B cell (primary cell): ENCODE measurements around the gene GRB10. TPM values are rescaled to one million over a fixed set of nuclear protein-coding genes. Genes with fewer than 3 reads are reported as not detected.

ENCODE experiments used
- ATAC-seq: fragments of 200-7000 bp; cut with Tn5 transposase; one replicate; pipeline ENCODE4 v1.10.0; 2021; ENCODE audit warnings: low read depth, mild to moderate bottlenecking, moderate number of reproducible peaks, moderate library complexity
- CTCF ChIA-PET: fragments of 350-600 bp; sonication (Branson Sonifier 250); formaldehyde crosslinking; loops from one replicate; lab custom pipeline; 2021; ENCODE audit warnings: antibody characterized with exemption, inconsistent platforms; lab: Charles Lee
- POLR2A ChIA-PET: fragments of 350-600 bp; sonication (Branson Sonifier 250); formaldehyde crosslinking; loops from one replicate; lab custom pipeline; 2021; ENCODE audit warnings: antibody characterized with exemption; lab: Charles Lee
- DNase-seq: peaks from one replicate; pipeline ENCODE4 v3.0.0; 2013
- H2AFZ ChIP-seq: 2 replicates; pipeline ENCODE4 v1.6.1; 2012; ENCODE audit warnings: mild to moderate bottlenecking, low read depth, low read length; ENCODE audit not compliant: insufficient read depth, poor library complexity, severe bottlenecking
- H3K27ac ChIP-seq, 2 donors: 1 replicate in 1 of 2; 2 replicates in 1 of 2; pipeline ENCODE4 v1.5.1; 2012 to 2013; ENCODE audit warnings: low read length in 2 of 2, mild to moderate bottlenecking in 2 of 2, moderate library complexity in 1 of 2
- H3K27me3 ChIP-seq, 4 experiments: fragments of 200-600 bp in 1 of 4; sonication (generic) in 1 of 4; replicated peaks in 1 of 4; 1 replicate in 2 of 4; 2 replicates in 2 of 4; pipeline versions ENCODE4 v1.6.1 to v1.7.0; 2013 to 2016; ENCODE audit warnings: low read length in 3 of 4, mild to moderate bottlenecking in 2 of 4, mixed read lengths in 1 of 4, moderate library complexity in 1 of 4; ENCODE audit not compliant: insufficient read depth in 4 of 4, control insufficient read depth in 3 of 4; ENCODE audit errors: control extremely low read depth in 1 of 4
- H3K36me3 ChIP-seq, 2 experiments: replicated peaks in 1 of 2; 1 replicate in 1 of 2; 2 replicates in 1 of 2; pipeline versions ENCODE4 v1.6.1 to v1.7.1; 2013; ENCODE audit warnings: low read length in 1 of 2; ENCODE audit not compliant: insufficient read depth in 2 of 2, control insufficient read depth in 1 of 2; ENCODE audit errors: control extremely low read depth in 1 of 2, extremely low read depth in 1 of 2
- H3K4me1 ChIP-seq, 2 donors: fragments of 200-600 bp in 1 of 2; sonication (generic) in 1 of 2; 1 replicate in 1 of 2; 2 replicates in 1 of 2; pipeline versions ENCODE4 v1.5.1 to v1.6.1; 2013 to 2017; ENCODE audit warnings: low read length in 2 of 2; ENCODE audit not compliant: control insufficient read depth in 2 of 2, insufficient read depth in 2 of 2
- H3K4me2 ChIP-seq: replicated peaks from 2 replicates; pipeline ENCODE3; 2012; ENCODE audit warnings: mild to moderate bottlenecking, low read depth, low read length; ENCODE audit not compliant: poor library complexity, severe bottlenecking
- H3K4me3 ChIP-seq, 5 experiments: fragments of 200-600 bp in 1 of 5; sonication (generic) in 1 of 5; 1 replicate in 3 of 5; 2 replicates in 2 of 5; pipeline versions ENCODE4 v1.5.1 to v1.7.0; 2011 to 2016; ENCODE audit warnings: low read length in 4 of 5, mild to moderate bottlenecking in 4 of 5, low read depth in 2 of 5, control low read depth in 1 of 5, moderate library complexity in 1 of 5; ENCODE audit not compliant: insufficient read depth in 1 of 5; ENCODE audit errors: control extremely low read depth in 1 of 5, extremely low read depth in 1 of 5
- H3K79me2 ChIP-seq: fragments of 200-600 bp; sonication (generic); one replicate; pipeline ENCODE4 v1.6.0; 2016; ENCODE audit warnings: low read length; ENCODE audit not compliant: control insufficient read depth, insufficient read depth
- H3K9ac ChIP-seq: fragments of 200-600 bp; sonication (generic); 2 replicates; pipeline ENCODE4 v1.6.1; 2017; ENCODE audit warnings: mild to moderate bottlenecking, low read length, moderate library complexity
- H3K9me3 ChIP-seq, 3 donors: one replicate each; pipeline versions ENCODE4 v1.6.1 to v1.7.1; 2013; ENCODE audit warnings: low read length in 2 of 3; ENCODE audit not compliant: control insufficient read depth in 2 of 3, insufficient read depth in 1 of 3; ENCODE audit errors: control extremely low read depth in 1 of 3
- H4K20me1 ChIP-seq: 2 replicates; pipeline ENCODE4 v1.6.0; 2012; ENCODE audit warnings: mild to moderate bottlenecking, low read length; ENCODE audit not compliant: insufficient read depth, control insufficient read depth, poor library complexity, severe bottlenecking
- H3K27ac Mint-ChIP-seq: one replicate; pipeline ENCODE4 v1.8.0; 2021; ENCODE audit warnings: mixed read lengths
- H3K27me3 Mint-ChIP-seq: one replicate; pipeline ENCODE4 v1.8.0; 2021; ENCODE audit warnings: mixed read lengths
- H3K4me1 Mint-ChIP-seq: one replicate; pipeline ENCODE4 v1.8.0; 2021; ENCODE audit warnings: mixed read lengths
- H3K4me3 Mint-ChIP-seq: one replicate; pipeline ENCODE4 v1.8.0; 2021; ENCODE audit warnings: mixed read lengths
- H3K9me3 Mint-ChIP-seq: one replicate; pipeline ENCODE4 v1.8.0; 2022; ENCODE audit warnings: mixed read lengths; ENCODE audit not compliant: insufficient read depth
- EZH2 ChIP-seq: IDR thresholded peaks from 2 replicates; pipeline ENCODE4 v1.6.1; 2012; ENCODE audit warnings: borderline replicate concordance, low read depth, mild to moderate bottlenecking, moderate library complexity, low read length; ENCODE audit not compliant: insufficient read depth, poor library complexity, severe bottlenecking
- WGBS: methylation state at CpG from one replicate; pipeline ENCODE4 v1.1.5; 2013; ENCODE audit warnings: missing lambda C conversion rate; ENCODE audit not compliant: insufficient coverage; 5-methylcytosine and 5-hydroxymethylcytosine counted together
- intact Hi-C: fragments of 100-400 bp; cut with micrococcal nuclease; formaldehyde crosslinking; loops from one replicate; pipeline ENCODE4 v1.10.0; 2022
- polyA plus RNA-seq: library from polyadenylated mRNA; depleted of rRNA; stranded (reverse); fragments of >200 nt; gene quantifications from 2 replicates; pipeline ENCODE4 v1.2.3, GENCODE V29; 2012
- total RNA-seq, 2 donors: library from RNA; stranded (reverse); fragments of 120-200 nt in 1 of 2; gene quantifications; 1 replicate in 1 of 2; 2 replicates in 1 of 2; pipeline versions ENCODE4 v1.2.3 to v1.2.4, GENCODE V29; 2013 to 2022
- TF ChIP-seq, protein P1 (sequence below): fragments of 200-600 bp; IDR thresholded peaks from one replicate; pipeline ENCODE4 v1.8.0; 2022; ENCODE audit warnings: antibody characterized with exemption, mild to moderate bottlenecking

The GRB10 gene
- total and polyA plus RNA-seq, 2 donors (not counting 1 experiment from before 2014, with no cell fraction given) = 0.04 TPM; not detected in 1

DNA sequence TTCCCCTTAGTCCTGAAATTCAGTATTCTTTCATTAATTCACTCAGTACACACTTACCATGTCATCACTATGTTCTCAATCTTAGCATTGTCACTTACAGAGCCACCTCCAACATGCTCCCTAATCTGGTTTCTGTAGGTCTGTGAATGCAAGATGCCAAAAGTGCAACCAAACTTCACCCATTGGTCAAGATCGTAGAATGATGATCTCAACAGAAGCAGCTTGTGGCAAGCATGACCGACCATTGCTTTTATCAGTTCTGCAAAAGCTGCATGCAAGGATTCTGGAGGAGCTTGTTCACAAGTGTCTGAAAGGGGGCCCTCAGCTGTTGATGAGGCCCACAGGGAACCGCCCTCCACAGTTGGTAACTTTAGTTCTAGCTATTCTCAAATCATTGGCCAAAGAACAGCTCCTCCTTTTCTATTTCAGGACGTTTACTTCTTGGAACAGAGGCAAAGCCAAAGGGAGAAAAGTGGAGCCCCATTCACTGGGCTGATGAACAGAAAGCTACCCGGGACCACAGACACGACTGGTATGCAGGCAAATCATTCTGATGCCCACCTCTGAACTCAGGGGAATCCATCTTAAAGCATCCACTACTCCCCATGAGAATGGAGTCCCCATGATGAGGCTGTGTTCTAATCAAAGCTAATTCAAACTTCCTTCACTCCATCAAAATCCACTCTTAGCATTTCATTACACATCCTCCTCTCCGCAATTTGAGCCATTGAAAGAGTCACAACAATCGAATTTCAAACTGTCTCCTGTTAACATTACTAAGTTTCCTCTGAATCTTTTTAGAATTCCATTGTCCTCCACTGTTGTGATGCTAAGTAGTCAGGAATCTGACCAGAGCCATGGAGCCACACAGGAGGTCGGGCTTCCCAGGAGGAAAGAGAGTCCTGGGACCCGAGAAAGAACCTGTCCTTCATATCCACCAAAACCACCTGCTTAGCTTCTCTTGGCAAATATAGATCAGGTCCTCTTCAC is 13.9 kb downstream of the GRB10 start:
- H3K4me3 Mint-ChIP-seq = no peak overlapping the region
- no peak overlapping the region for H3K27ac ChIP-seq
- no peaks in the 10 kb centered on the region for H3K4me1 ChIP-seq
- H3K27me3 ChIP-seq = no peaks in the 10 kb centered on the region
- ChIA-PET POLR2A (no interaction called here), CTCF (no interaction called here)
- no peak overlapping the region for H3K27ac Mint-ChIP-seq
- no peak for TF ChIP-seq EZH2
- H3K9me3 ChIP-seq = peaks cover 0 to 4% (median 0%) of the 10 kb centered on the region in 3 donors
- H3K4me3 ChIP-seq = no peak overlapping the region
- no peaks in the 10 kb centered on the region for H4K20me1 ChIP-seq
- intact Hi-C loops = no loop called here
- H3K9ac ChIP-seq = no peak overlapping the region
- peaks cover 7% of the 10 kb centered on the region for H3K27me3 Mint-ChIP-seq
- peaks cover 3% of the 10 kb centered on the region for H3K9me3 Mint-ChIP-seq
- H3K36me3 ChIP-seq = no peaks in the 10 kb centered on the region
- H2AFZ ChIP-seq = no peak overlapping the region
- DNase-seq (no peak), ATAC-seq (no peak)
- no peaks in the 10 kb centered on the region for H3K79me2 ChIP-seq
- no peak overlapping the region for H3K4me2 ChIP-seq
- peaks cover 5% of the 10 kb centered on the region for H3K4me1 Mint-ChIP-seq
- 65% methylated on average over 6 of the region's 10 CpGs for WGBS

- CTCF ChIA-PET = no interaction called here
- Histone ChIP-seq H3K4me3 (no peak overlapping the region), H3K79me2 (no peaks in the 10 kb centered on the region), H3K9ac (no peak overlapping the region), H3K4me2 (no peak overlapping the region), H3K27ac (no peak overlapping the region), H3K9me3 (peaks cover 0 to 5% (median 0%) of the 10 kb centered on the region in 3 donors), H3K27me3 (no peaks in the 10 kb centered on the region), H3K36me3 (no peaks in the 10 kb centered on the region), H3K4me1 (no peaks in the 10 kb centered on the region), H4K20me1 (no peaks in the 10 kb centered on the region), H2AFZ (no peak overlapping the region)
- H3K9me3 Mint-ChIP-seq = peaks cover 3% of the 10 kb centered on the region
- intact Hi-C loops = no loop called here
- 100% methylated on average over 1 of the region's 2 CpGs for WGBS
- no peak for TF ChIP-seq EZH2
- TF ChIP-seq, protein P1, sequence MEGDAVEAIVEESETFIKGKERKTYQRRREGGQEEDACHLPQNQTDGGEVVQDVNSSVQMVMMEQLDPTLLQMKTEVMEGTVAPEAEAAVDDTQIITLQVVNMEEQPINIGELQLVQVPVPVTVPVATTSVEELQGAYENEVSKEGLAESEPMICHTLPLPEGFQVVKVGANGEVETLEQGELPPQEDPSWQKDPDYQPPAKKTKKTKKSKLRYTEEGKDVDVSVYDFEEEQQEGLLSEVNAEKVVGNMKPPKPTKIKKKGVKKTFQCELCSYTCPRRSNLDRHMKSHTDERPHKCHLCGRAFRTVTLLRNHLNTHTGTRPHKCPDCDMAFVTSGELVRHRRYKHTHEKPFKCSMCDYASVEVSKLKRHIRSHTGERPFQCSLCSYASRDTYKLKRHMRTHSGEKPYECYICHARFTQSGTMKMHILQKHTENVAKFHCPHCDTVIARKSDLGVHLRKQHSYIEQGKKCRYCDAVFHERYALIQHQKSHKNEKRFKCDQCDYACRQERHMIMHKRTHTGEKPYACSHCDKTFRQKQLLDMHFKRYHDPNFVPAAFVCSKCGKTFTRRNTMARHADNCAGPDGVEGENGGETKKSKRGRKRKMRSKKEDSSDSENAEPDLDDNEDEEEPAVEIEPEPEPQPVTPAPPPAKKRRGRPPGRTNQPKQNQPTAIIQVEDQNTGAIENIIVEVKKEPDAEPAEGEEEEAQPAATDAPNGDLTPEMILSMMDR = no peak
- POLR2A ChIA-PET = no interaction called here
- H3K27ac Mint-ChIP-seq = no peak overlapping the region
- H3K4me3 Mint-ChIP-seq = no peak overlapping the region
- peaks cover 5% of the 10 kb centered on the region for H3K4me1 Mint-ChIP-seq
- peaks cover 7% of the 10 kb centered on the region for H3K27me3 Mint-ChIP-seq
- DNase-seq (no peak), ATAC-seq (no peak)
Observed at GRCh38 chr7:50766849-50767207, 15.9 kb downstream of the GRB10 start.
